ENCODE results near the gene FOXE3. TPM values are rescaled to one million over a fixed set of nuclear protein-coding genes. Genes with fewer than 3 reads are reported as not detected.

The FOXE3 gene
- total RNA-seq, 1 experiment from 2014 or later = 0.20 TPM

DNA sequence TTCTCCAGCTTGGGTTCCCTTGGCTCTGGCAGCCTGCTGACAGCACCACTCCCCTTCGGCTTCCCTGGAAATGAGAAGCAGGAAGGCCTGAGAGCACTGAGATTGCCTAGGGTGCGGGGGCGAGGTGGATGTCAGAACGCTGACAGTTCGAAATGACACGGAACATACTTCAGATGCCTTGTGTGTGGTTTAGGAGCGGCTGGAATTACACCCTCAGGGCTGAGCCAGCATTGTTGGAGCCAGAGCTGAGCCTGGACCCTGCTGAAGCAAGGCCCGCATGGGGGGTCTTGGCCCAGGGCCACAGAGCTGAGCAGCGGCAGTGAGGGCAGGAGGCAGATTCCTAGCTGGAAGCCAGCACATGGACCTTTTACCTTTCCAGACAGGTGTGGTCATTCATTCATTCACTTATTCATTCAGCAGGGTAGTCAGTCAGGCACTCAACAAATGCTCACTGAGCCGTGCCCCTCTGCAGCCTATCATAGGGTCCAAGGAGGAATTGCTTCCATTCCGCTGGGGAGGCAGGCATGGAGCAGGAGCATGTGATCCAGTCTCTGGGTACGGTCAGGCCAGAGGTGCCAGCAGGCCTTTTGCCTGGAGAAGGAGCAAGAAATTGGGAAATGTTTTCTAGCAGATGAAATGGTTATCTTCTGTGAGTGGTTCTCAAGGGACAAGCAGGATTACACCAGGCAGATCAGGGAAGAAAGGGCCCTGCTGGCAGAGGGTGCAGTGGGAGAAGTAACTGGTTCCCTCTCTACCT is 6.6 kb upstream of the FOXE3 start:
- no TSS peak for BruUV-seq (replicated peaks)
- Histone ChIP-seq H4K20me1 (ENCODE audit: insufficient read depth) (no peaks in the 10 kb centered on the region), H3K9me2 (ENCODE audit: insufficient read depth) (no peaks in the 10 kb centered on the region), H3K27ac (ENCODE audit: low read depth, low read length) (no peak overlapping the region), H3K9ac (ENCODE audit: low read length) (no peak overlapping the region), H3K27me3 (ENCODE audit: insufficient read depth, low read length) (no peaks in the 10 kb centered on the region), H3K4me3 (replicated peaks in 1 of 2; ENCODE audit: low read depth in 1 of 2, low read length in 2 of 2) (no peak overlapping the region), H3K9me3 (ENCODE audit: control insufficient read depth in 1 of 2, insufficient read depth in 1 of 2, low read depth in 1 of 2, low read length in 2 of 2) (no peaks in the 10 kb centered on the region), H2AFZ (ENCODE audit: low read depth, low read length, poor library complexity, severe bottlenecking) (no peak overlapping the region), H3K36me3 (ENCODE audit: control insufficient read depth in 1 of 2, insufficient read depth in 2 of 2, low read length in 2 of 2) (no peaks in the 10 kb centered on the region), H3K4me1 (ENCODE audit: control insufficient read depth in 1 of 2, insufficient read depth in 2 of 2, low read length in 2 of 2) (no peaks in the 10 kb centered on the region), H3K4me2 (ENCODE audit: low read length) (no peak overlapping the region), H3K79me2 (ENCODE audit: insufficient read depth, low read length) (no peaks in the 10 kb centered on the region)
- ChIA-PET RAD21 (ENCODE audit: low non-redundant PET in 1 of 2, low total read pairs in 2 of 2, uncharacterized antibody in 2 of 2, unreplicated experiment in 2 of 2) (no interaction called here), CTCF (no interaction called here), POLR2A (no interaction called here)
- no peak for DNase-seq (ENCODE audit: low read depth, low spot score)
- no peak for ATAC-seq
- TF ChIP-seq EZH2 (IDR thresholded peaks at IDR 0.05) = no peak
- TF ChIP-seq, protein P1, sequence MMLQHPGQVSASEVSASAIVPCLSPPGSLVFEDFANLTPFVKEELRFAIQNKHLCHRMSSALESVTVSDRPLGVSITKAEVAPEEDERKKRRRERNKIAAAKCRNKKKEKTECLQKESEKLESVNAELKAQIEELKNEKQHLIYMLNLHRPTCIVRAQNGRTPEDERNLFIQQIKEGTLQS (IDR thresholded peaks at IDR 0.05) = no peak
- no peak for TF ChIP-seq ELF1 (IDR thresholded peaks at IDR 0.05; ENCODE audit: borderline replicate concordance, low read depth)
- TF ChIP-seq YY1 (IDR thresholded peaks at IDR 0.05; ENCODE audit: extremely low read depth, insufficient replicate concordance, low read depth, low read length) = no peak
- no peak for TF ChIP-seq JUND (IDR thresholded peaks at IDR 0.05)
- no peak for TF ChIP-seq SRF (IDR thresholded peaks at IDR 0.05; ENCODE audit: low read depth)
- no peak for TF ChIP-seq CEBPB (IDR thresholded peaks at IDR 0.05; ENCODE audit: low read depth)
- TF ChIP-seq TCF7L2 (IDR thresholded peaks at IDR 0.05; ENCODE audit: borderline replicate concordance, extremely low read depth, insufficient read depth, insufficient read length) = no peak
- TF ChIP-seq POLR2A (IDR thresholded peaks at IDR 0.05; ENCODE audit: borderline replicate concordance, extremely low read depth, insufficient read depth, insufficient read length) = no peak
- no peak for TF ChIP-seq SIN3A (IDR thresholded peaks at IDR 0.05; ENCODE audit: low read depth)
- TF ChIP-seq CBX3 (IDR thresholded peaks at IDR 0.05; ENCODE audit: low read depth) = no peak
- TF ChIP-seq RAD21 (IDR thresholded peaks at IDR 0.05; ENCODE audit: low read depth) = no peak
- intact Hi-C loops (cut with micrococcal nuclease) = no loop called here

DNA sequence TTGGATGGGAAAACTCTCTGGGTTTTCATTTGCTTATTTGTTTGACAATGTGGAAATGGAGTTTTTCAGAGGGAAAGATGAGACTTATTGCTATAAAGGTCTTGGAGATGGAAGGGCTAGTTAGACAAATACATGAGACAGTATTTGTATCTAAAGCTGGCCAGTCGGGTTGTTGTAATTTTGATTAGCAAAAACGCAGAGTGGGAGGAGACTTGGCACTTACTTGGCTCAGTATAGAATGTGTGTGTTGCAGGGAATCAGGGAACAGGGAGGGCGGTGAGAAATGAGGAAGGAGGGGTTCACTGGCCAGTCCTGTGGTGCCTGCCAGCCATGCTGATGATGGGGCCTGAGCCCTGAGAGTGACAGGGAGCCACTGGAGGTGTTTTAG is 6.0 kb upstream of the FOXE3 start:
- no peak overlapping the region for H3K27ac ChIP-seq (ENCODE audit: low read depth, low read length)
- no peak overlapping the region for H3K4me3 ChIP-seq (replicated peaks in 1 of 2; ENCODE audit: low read depth in 1 of 2, low read length in 2 of 2)
- H3K36me3 ChIP-seq (ENCODE audit: control insufficient read depth in 1 of 2, insufficient read depth in 2 of 2, low read length in 2 of 2) = no peaks in the 10 kb centered on the region
- ChIA-PET POLR2A (no interaction called here), CTCF (no interaction called here), RAD21 (ENCODE audit: low non-redundant PET in 1 of 2, low total read pairs in 2 of 2, uncharacterized antibody in 2 of 2, unreplicated experiment in 2 of 2) (no interaction called here)
- no peaks in the 10 kb centered on the region for H3K9me3 ChIP-seq (ENCODE audit: control insufficient read depth in 1 of 2, insufficient read depth in 1 of 2, low read depth in 1 of 2, low read length in 2 of 2)
- ATAC-seq (no peak), DNase-seq (ENCODE audit: low read depth, low spot score) (no peak)
- H3K9me2 ChIP-seq (ENCODE audit: insufficient read depth) = no peaks in the 10 kb centered on the region
- intact Hi-C loops (cut with micrococcal nuclease) = no loop called here
- H3K4me1 ChIP-seq (ENCODE audit: control insufficient read depth in 1 of 2, insufficient read depth in 2 of 2, low read length in 2 of 2) = no peaks in the 10 kb centered on the region
- no peaks in the 10 kb centered on the region for H4K20me1 ChIP-seq (ENCODE audit: insufficient read depth)
- no peak overlapping the region for H3K9ac ChIP-seq (ENCODE audit: low read length)
- H2AFZ ChIP-seq (ENCODE audit: low read depth, low read length, poor library complexity, severe bottlenecking) = no peak overlapping the region
- no TSS peak for BruUV-seq (replicated peaks)
- no peak overlapping the region for H3K4me2 ChIP-seq (ENCODE audit: low read length)
- no peaks in the 10 kb centered on the region for H3K79me2 ChIP-seq (ENCODE audit: insufficient read depth, low read length)
- no peaks in the 10 kb centered on the region for H3K27me3 ChIP-seq (ENCODE audit: insufficient read depth, low read length)
- TF ChIP-seq CEBPB (IDR thresholded peaks at IDR 0.05; ENCODE audit: low read depth) (no peak), RAD21 (IDR thresholded peaks at IDR 0.05; ENCODE audit: low read depth) (no peak), YY1 (IDR thresholded peaks at IDR 0.05; ENCODE audit: extremely low read depth, insufficient replicate concordance, low read depth, low read length) (no peak), POLR2A (IDR thresholded peaks at IDR 0.05; ENCODE audit: borderline replicate concordance, extremely low read depth, insufficient read depth, insufficient read length) (no peak), CBX3 (IDR thresholded peaks at IDR 0.05; ENCODE audit: low read depth) (no peak), ZFX (IDR thresholded peaks at IDR 0.05) (no peak), EZH2phosphoT487 (IDR thresholded peaks at IDR 0.05; ENCODE audit: borderline replicate concordance) (no peak), EZH2 (IDR thresholded peaks at IDR 0.05) (no peak), SRF (IDR thresholded peaks at IDR 0.05; ENCODE audit: low read depth) (no peak)
- TF ChIP-seq, protein P2, sequence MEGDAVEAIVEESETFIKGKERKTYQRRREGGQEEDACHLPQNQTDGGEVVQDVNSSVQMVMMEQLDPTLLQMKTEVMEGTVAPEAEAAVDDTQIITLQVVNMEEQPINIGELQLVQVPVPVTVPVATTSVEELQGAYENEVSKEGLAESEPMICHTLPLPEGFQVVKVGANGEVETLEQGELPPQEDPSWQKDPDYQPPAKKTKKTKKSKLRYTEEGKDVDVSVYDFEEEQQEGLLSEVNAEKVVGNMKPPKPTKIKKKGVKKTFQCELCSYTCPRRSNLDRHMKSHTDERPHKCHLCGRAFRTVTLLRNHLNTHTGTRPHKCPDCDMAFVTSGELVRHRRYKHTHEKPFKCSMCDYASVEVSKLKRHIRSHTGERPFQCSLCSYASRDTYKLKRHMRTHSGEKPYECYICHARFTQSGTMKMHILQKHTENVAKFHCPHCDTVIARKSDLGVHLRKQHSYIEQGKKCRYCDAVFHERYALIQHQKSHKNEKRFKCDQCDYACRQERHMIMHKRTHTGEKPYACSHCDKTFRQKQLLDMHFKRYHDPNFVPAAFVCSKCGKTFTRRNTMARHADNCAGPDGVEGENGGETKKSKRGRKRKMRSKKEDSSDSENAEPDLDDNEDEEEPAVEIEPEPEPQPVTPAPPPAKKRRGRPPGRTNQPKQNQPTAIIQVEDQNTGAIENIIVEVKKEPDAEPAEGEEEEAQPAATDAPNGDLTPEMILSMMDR (IDR thresholded peaks at IDR 0.05 in 2 of 3, conservative IDR thresholded peaks at IDR 0.05 in 1 of 3; ENCODE audit: borderline replicate concordance in 1 of 3, insufficient read depth in 1 of 3, low read depth in 2 of 3, low read length in 2 of 3) = no peak
- TF ChIP-seq, protein P1 (IDR thresholded peaks at IDR 0.05) = no peak

Measured in HCT116 (cell line).